Astrocyte (in vitro differentiated cells and primary cell): ENCODE measurements around the gene B3GALNT1.

Experiments
- CTCF ChIP-seq: IDR thresholded peaks from 2 replicates; pipeline ENCODE4 v1.5.1; 2011; ENCODE audit warnings: low read depth, mild to moderate bottlenecking, inconsistent platforms, low read length, moderate library complexity; ENCODE audit not compliant: insufficient read depth
- EZH2 ChIP-seq: IDR thresholded peaks from 2 replicates; pipeline ENCODE4 v1.6.1; 2012; ENCODE audit warnings: mild to moderate bottlenecking, low read length, inconsistent platforms; ENCODE audit not compliant: insufficient read depth

- no peak for TF ChIP-seq CTCF
- TF ChIP-seq EZH2, result no peak
Measured at GRCh38 chr3:161101609-161102008, 3.5 kb downstream of the B3GALNT1 start.
